Upper lobe of left lung (tissue), 6 donors: Measurements from ENCODE around the gene CMSS1. TPM values are rescaled to one million over a fixed set of nuclear protein-coding genes. Genes with fewer than 3 reads are reported as not detected.

Experiments used
- ATAC-seq, 2 donors: fragments of 200-7000 bp; cut with Tn5 transposase; one replicate each; pipeline ENCODE4 v1.9.1; 2022; ENCODE audit warnings: mild to moderate bottlenecking in 2 of 2, moderate library complexity in 2 of 2; ENCODE audit not compliant: low FRiP score in 2 of 2
- DNase-seq, 2 donors: peaks; one replicate each; pipeline ENCODE4 v3.0.0-alpha.2; 2019 to 2020
- H3K27ac ChIP-seq, 4 donors: fragments of 200-600 bp; sonication (generic); one replicate each; pipeline ENCODE4 v1.5.1; 2016 to 2019
- H3K27me3 ChIP-seq, 4 donors: fragments of 200-600 bp; sonication (generic); one replicate each; pipeline ENCODE4 v1.5.1; 2017 to 2019
- H3K36me3 ChIP-seq, 4 donors: fragments of 200-600 bp; sonication (generic); one replicate each; pipeline ENCODE4 v1.5.1; 2016 to 2019
- H3K4me1 ChIP-seq, 4 donors: fragments of 200-600 bp; sonication (generic); one replicate each; pipeline ENCODE4 v1.5.1; 2018 to 2019
- H3K4me3 ChIP-seq, 4 donors: fragments of 200-600 bp; sonication (generic); one replicate each; pipeline ENCODE4 v1.5.1; 2017 to 2019; ENCODE audit warnings: mild to moderate bottlenecking in 2 of 4, moderate library complexity in 1 of 4
- H3K9me3 ChIP-seq, 4 donors: fragments of 200-600 bp; sonication (generic); one replicate each; pipeline ENCODE4 v1.5.1; 2018 to 2019
- CTCF ChIP-seq, 6 experiments: fragments of 450-650 bp in 4 of 6; fragments of 200-600 bp in 2 of 6; sonication (generic) in 2 of 6; IDR thresholded peaks; one replicate each; pipeline ENCODE4 v1.5.1; 2016 to 2019; ENCODE audit warnings: antibody characterized with exemption in 6 of 6
- EP300 ChIP-seq, 4 donors: sonication (generic); formaldehyde crosslinking; IDR thresholded peaks; one replicate each; pipeline ENCODE4 v1.5.1; 2017; ENCODE audit warnings: antibody characterized with exemption in 4 of 4, control low read depth in 2 of 4
- POLR2A ChIP-seq, 4 donors: fragments of 450-650 bp; IDR thresholded peaks; one replicate each; pipeline ENCODE4 v1.5.1; 2016 to 2017; ENCODE audit warnings: antibody characterized with exemption in 4 of 4, mild to moderate bottlenecking in 2 of 4
- POLR2AphosphoS5 ChIP-seq, 2 donors: sonication (generic); formaldehyde crosslinking; IDR thresholded peaks; one replicate each; pipeline ENCODE4 v1.5.1; 2017; ENCODE audit warnings: antibody characterized with exemption in 2 of 2
- WGBS, 2 donors: methylation state at CpG; one replicate each; pipeline ENCODE4 v1.1.5; 2017 to 2018; 5-methylcytosine and 5-hydroxymethylcytosine counted together
- total RNA-seq, 6 donors: library from RNA; depleted of rRNA in 4 of 6; stranded (reverse); fragments of >200 nt in 4 of 6; gene quantifications; one replicate each; pipeline versions ENCODE4 v1.1.0 to v1.2.1, GENCODE V29; 2016 to 2021
- donor health status: DM: no; HTN: no; CAD: no; lungs with moderate emphysema.
- donor health status: DM: no; HTN: yes; CAD: no; lungs with severe emphysema.

Gene CMSS1
- total RNA-seq, 6 donors from 2014 or later = 4.0 to 21.1 (median 12.0) TPM

DNA sequence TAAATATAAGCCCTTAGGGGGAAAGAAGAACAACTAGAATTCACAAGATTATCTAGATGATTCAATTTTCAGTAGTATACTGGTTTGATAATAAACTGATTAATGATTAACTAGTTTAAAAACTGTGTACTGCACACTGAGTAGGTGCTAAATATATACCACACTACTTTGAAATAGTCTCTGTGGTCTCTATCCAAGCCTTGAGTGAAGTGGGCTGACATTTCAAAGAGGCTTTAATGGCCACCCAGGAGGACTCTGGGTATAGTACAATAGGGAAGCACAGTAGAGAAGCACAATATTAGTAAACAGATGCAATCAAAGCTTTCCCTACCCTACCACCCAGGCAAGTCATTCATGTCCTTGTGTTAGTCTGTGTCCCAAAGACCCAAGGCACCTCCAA lies 249.9 kb downstream of the CMSS1 start:
- Histone ChIP-seq H3K27ac (no peak overlapping the region), H3K4me3 (no peak overlapping the region), H3K4me1 (peaks cover 13 to 25% (median 18%) of the 10 kb centered on the region in 4 donors), H3K27me3 (no peaks in the 10 kb centered on the region), H3K36me3 (no peaks in the 10 kb centered on the region), H3K9me3 (no peaks in the 10 kb centered on the region)
- TF ChIP-seq POLR2AphosphoS5 (IDR thresholded peaks at IDR 0.05) (no peak), POLR2A (IDR thresholded peaks at IDR 0.05) (no peak), CTCF (IDR thresholded peaks at IDR 0.05) (no peak), EP300 (IDR thresholded peaks at IDR 0.05) (no peak)
- no peak for ATAC-seq
- no peak for DNase-seq

DNA sequence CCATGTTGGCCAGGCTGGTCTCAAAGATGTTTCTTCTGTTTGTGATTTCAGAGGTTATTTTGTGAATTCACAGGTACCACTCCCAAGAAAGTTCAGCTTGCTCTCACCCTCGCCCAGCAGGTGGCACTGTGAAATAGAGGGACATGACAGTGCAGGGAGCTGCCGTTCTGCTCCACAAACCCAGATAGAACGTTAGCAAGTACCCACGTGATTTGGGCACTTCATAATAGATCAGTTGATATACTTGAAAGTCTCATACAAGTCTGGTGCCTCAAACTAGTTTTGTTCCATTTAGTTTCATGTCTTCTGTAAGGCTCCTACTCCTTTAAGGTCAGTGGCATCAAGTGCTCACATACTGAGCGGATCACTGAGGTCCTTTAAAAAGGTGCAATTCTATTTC lies 251.2 kb downstream of the CMSS1 start:
- ATAC-seq = peak; percentile 92 to 93
- H3K27ac ChIP-seq = peak overlapping the region in 1 of 4 donors; percentile 3
- 3 to 13% methylated on average over 5 of the region's 5 CpGs for WGBS, 2 donors

DNA sequence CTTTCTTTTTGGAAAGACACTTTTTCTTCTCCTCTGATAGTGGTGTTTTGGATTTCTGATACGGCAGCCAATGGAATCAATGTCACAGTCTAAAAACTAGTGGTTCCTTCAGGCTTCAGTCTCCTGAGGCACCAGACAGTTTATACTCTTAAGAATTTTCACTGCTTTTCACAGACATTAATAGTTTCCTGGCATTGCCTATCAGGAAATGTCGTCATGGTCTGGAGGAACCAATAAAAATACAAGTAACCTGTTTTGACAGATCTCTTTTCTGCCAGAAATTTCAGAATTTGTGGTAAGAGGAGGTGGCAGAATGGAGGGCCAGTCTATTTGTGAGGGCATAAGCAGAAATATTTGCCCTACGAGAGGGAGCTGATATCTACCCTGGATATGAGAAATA lies 251.8 kb downstream of the CMSS1 start:
- Histone ChIP-seq H3K9me3 (no peaks in the 10 kb centered on the region), H3K36me3 (no peaks in the 10 kb centered on the region), H3K4me1 (peaks cover 8 to 21% (median 12%) of the 10 kb centered on the region in 4 donors), H3K27ac (peak overlapping the region in 1 of 4 donors; percentile 3), H3K4me3 (no peak overlapping the region), H3K27me3 (no peaks in the 10 kb centered on the region)
- DNase-seq (no peak), ATAC-seq (no peak)
- 68 to 70% methylated on average over 3 of the region's 3 CpGs for WGBS, 2 donors
- no peak for TF ChIP-seq POLR2A (IDR thresholded peaks at IDR 0.05)
- TF ChIP-seq CTCF (IDR thresholded peaks at IDR 0.05) = no peak
- TF ChIP-seq EP300 (IDR thresholded peaks at IDR 0.05) = no peak
- no peak for TF ChIP-seq POLR2AphosphoS5 (IDR thresholded peaks at IDR 0.05)

More for the DNA sequence above, 251.2 kb downstream of the CMSS1 start:
- DNase-seq = peak in 1 of 2 donors; percentile 86
- H3K27me3 ChIP-seq = no peaks in the 10 kb centered on the region
- peaks cover 11 to 28% (median 16%) of the 10 kb centered on the region in 4 donors for H3K4me1 ChIP-seq
- H3K36me3 ChIP-seq = no peaks in the 10 kb centered on the region
- H3K4me3 ChIP-seq = no peak overlapping the region
- TF ChIP-seq CTCF (IDR thresholded peaks at IDR 0.05) (peak; percentile 60 to 83 (median 74)), EP300 (IDR thresholded peaks at IDR 0.05) (no peak), POLR2AphosphoS5 (IDR thresholded peaks at IDR 0.05) (no peak), POLR2A (IDR thresholded peaks at IDR 0.05) (peak in 1 of 4 donors; percentile 27)
- H3K9me3 ChIP-seq = no peaks in the 10 kb centered on the region

GRCh38 chr3:100072326-100073048 lies 254.8 kb downstream of the CMSS1 start:
- H3K4me1 ChIP-seq = peaks cover 5 to 28% (median 13%) of the 10 kb centered on the region in 4 donors
- DNase-seq = no peak
- H3K9me3 ChIP-seq = no peaks in the 10 kb centered on the region
- H3K27me3 ChIP-seq = no peaks in the 10 kb centered on the region
- TF ChIP-seq POLR2A (IDR thresholded peaks at IDR 0.05) (no peak), POLR2AphosphoS5 (IDR thresholded peaks at IDR 0.05) (peak; percentile 9 to 21), CTCF (IDR thresholded peaks at IDR 0.05) (no peak)
- peak in 1 of 2 donors; percentile 26 for ATAC-seq
- peak overlapping the region in 1 of 4 donors; percentile 6 for H3K27ac ChIP-seq
- WGBS, 2 donors = 64 to 77% methylated on average over 3 of the region's 3 CpGs
- no peak overlapping the region for H3K4me3 ChIP-seq
- no peaks in the 10 kb centered on the region for H3K36me3 ChIP-seq
